Kidney (tissue), 14 donors: ENCODE results near the gene CHST7. TPM values are rescaled to one million over a fixed set of nuclear protein-coding genes. Genes with fewer than 3 reads are reported as not detected.

Experiments
- DNase-seq, 5 donors: peaks; one replicate each; pipeline ENCODE4 v3.0.0-alpha.2; 2013 to 2020
- FAIRE-seq: peaks from 2 replicates; lab custom pipeline; 2012; peaks lifted over from hg19 to GRCh38; lab: Jason Lieb, UNC
- H3K27ac ChIP-seq, 2 donors: one replicate each; pipeline ENCODE4 v1.7.0; 2013; ENCODE audit warnings: low read depth in 2 of 2, low read length in 2 of 2, inconsistent platforms in 1 of 2
- H3K27me3 ChIP-seq: one replicate; pipeline ENCODE4 v1.7.1; 2013; ENCODE audit warnings: low read length, inconsistent platforms; ENCODE audit not compliant: control insufficient read depth, insufficient read depth
- H3K36me3 ChIP-seq, 3 donors: one replicate each; pipeline versions ENCODE4 v1.7.0 to v1.7.1; 2013; ENCODE audit warnings: low read length in 3 of 3, control low read depth in 1 of 3, inconsistent platforms in 1 of 3; ENCODE audit not compliant: insufficient read depth in 3 of 3, control insufficient read depth in 2 of 3
- H3K4me1 ChIP-seq, 3 donors: one replicate each; pipeline versions ENCODE4 v1.7.0 to v1.7.1; 2013; ENCODE audit warnings: low read length in 3 of 3, inconsistent platforms in 1 of 3, low read depth in 1 of 3; ENCODE audit not compliant: control insufficient read depth in 2 of 3, insufficient read depth in 2 of 3
- H3K4me3 ChIP-seq, 3 donors: one replicate each; pipeline versions ENCODE4 v1.7.0 to v1.8.1; 2013; ENCODE audit warnings: low read length in 3 of 3, control low read depth in 1 of 3, inconsistent platforms in 1 of 3
- H3K9ac ChIP-seq, 3 donors: one replicate each; pipeline versions ENCODE4 v1.7.0 to v1.7.1; 2013; ENCODE audit warnings: low read length in 3 of 3, control low read depth in 1 of 3, inconsistent platforms in 1 of 3
- H3K9me3 ChIP-seq, 3 donors: one replicate each; pipeline versions ENCODE4 v1.7.0 to v1.7.1; 2013; ENCODE audit warnings: low read length in 3 of 3, control low read depth in 1 of 3, inconsistent platforms in 1 of 3; ENCODE audit not compliant: control insufficient read depth in 2 of 3, insufficient read depth in 1 of 3
- CTCF ChIP-seq: IDR thresholded peaks from 3 replicates; pipeline ENCODE4 v1.5.1; 2012; ENCODE audit warnings: mild to moderate bottlenecking, moderate library complexity, borderline replicate concordance; ENCODE audit not compliant: insufficient read depth; ENCODE audit errors: extremely low read depth
- intact Hi-C: fragments of 100-400 bp; cut with DNase I; formaldehyde crosslinking; loops from one replicate; pipeline ENCODE4 v1.11.1; 2022
- polyA plus RNA-seq: library from polyadenylated mRNA; stranded (reverse); fragments of 350-450 nt; fragmentation: Illumina TruSeq; extraction: RNeasy Lipid Tissue Mini Kit (QIAGEN cat#74804); gene quantifications from one replicate; pipeline ENCODE4 v1.2.3, GENCODE V29; 2014; ENCODE audit warnings: low read depth, low replicate concordance; ENCODE audit not compliant: insufficient read depth
- total RNA-seq: library from RNA; stranded (reverse); fragmentation: NEBNext Ultra II Directional; extraction: Animal tissue kit (Norgen Biotek cat#: 25700); gene quantifications from one replicate; pipeline ENCODE4 v1.2.1, GENCODE V29; 2021
- donor health status: control.
- donor health status: control.
- donor health status: control.
- donor health status: control.
- donor health status: control.
- donor health status: DM: yes; HTN: yes; CAD: no.
- donor health status: Normal renal cell carcinoma (clear cell type).

The CHST7 gene
- total and polyA plus RNA-seq, 2 donors from 2014 or later, result 2.0 to 9.0 TPM

GRCh38 chrX:46547857-46548256, 25.7 kb upstream of the CHST7 start:
- intact Hi-C loops, result no loop called here
- Histone ChIP-seq H3K27ac (no peak overlapping the region), H3K9me3 (no peaks in the 10 kb centered on the region), H3K27me3 (no peaks in the 10 kb centered on the region), H3K36me3 (no peaks in the 10 kb centered on the region), H3K9ac (no peak overlapping the region), H3K4me3 (no peak overlapping the region), H3K4me1 (peaks cover 0 to 6% (median 2%) of the 10 kb centered on the region in 3 donors)
- DNase-seq (no peak), FAIRE-seq (no peak)
- TF ChIP-seq CTCF, result no peak

- intact Hi-C loops, result no loop called here
- no peak overlapping the region for H3K4me3 ChIP-seq
- no peak overlapping the region for H3K9ac ChIP-seq
- no peak for TF ChIP-seq CTCF
- DNase-seq (no peak), FAIRE-seq (no peak)
- H3K9me3 ChIP-seq, result no peaks in the 10 kb centered on the region
- no peak overlapping the region for H3K27ac ChIP-seq
- no peaks in the 10 kb centered on the region for H3K27me3 ChIP-seq
- no peaks in the 10 kb centered on the region for H3K36me3 ChIP-seq
- peaks cover 0 to 6% (median 2%) of the 10 kb centered on the region in 3 donors for H3K4me1 ChIP-seq
These were observed 23.7 kb upstream of the CHST7 start for GRCh38 chrX:46549914-46550313.

GRCh38 chrX:46551494-46552128, 22.0 kb upstream of the CHST7 start:
- Histone ChIP-seq H3K27me3 (no peaks in the 10 kb centered on the region), H3K36me3 (no peaks in the 10 kb centered on the region), H3K9me3 (no peaks in the 10 kb centered on the region), H3K9ac (no peak overlapping the region), H3K4me3 (no peak overlapping the region), H3K27ac (no peak overlapping the region), H3K4me1 (peaks cover 0 to 3% (median 0%) of the 10 kb centered on the region in 3 donors)
- intact Hi-C loops, result no loop called here
- no peak for TF ChIP-seq CTCF
- FAIRE-seq (no peak), DNase-seq (no peak)

DNA sequence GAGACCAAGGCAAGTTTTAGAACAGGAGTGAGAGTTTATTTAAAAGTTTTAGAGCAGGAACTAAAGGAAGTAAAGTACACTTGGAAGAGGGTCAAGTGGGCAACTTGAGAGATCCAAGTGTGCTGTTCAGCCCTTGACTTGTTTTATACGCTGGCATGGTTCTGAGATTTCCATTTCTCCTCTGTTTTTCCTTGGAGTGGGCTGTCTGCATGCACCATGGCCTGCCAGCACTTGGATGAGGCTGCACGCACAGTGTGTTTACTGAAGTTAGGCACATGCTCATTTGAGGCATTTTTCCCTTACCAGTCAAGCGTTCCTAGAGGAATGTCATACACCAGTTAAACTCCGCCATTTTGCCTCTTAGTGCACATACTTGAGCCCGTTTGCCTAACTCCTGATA, 19.6 kb upstream of the CHST7 start:
- TF ChIP-seq CTCF, result no peak
- FAIRE-seq (no peak), DNase-seq (no peak)
- intact Hi-C loops, result no loop called here
- Histone ChIP-seq H3K36me3 (no peaks in the 10 kb centered on the region), H3K4me1 (no peaks in the 10 kb centered on the region), H3K27me3 (no peaks in the 10 kb centered on the region), H3K4me3 (no peak overlapping the region), H3K9me3 (no peaks in the 10 kb centered on the region), H3K9ac (no peak overlapping the region), H3K27ac (no peak overlapping the region)
